Hematopoietic multipotent progenitor cell treated with erythropoietin and hydrocortisone succinate and interleukin-3 and kit ligand, for 8 days (in vitro differentiated cells): Measurements from ENCODE around the gene WDR27.

Experiments used
- DNase-seq: peaks from one replicate; pipeline ENCODE4 v3.0.0-alpha.2; 2015

The WDR27 gene

GRCh38 chr6:169590376-169590939 lies 111.4 kb downstream of the WDR27 start:
- no peak for DNase-seq

GRCh38 chr6:169589699-169590257 lies 112.1 kb downstream of the WDR27 start:
- DNase-seq, result no peak

GRCh38 chr6:169589293-169589692 lies 112.5 kb downstream of the WDR27 start:
- DNase-seq, result peak; percentile 2

- DNase-seq, result no peak
Observed at GRCh38 chr6:169587975-169588374, 113.9 kb downstream of the WDR27 start.

GRCh38 chr6:169583886-169584541 lies 117.8 kb downstream of the WDR27 start:
- no peak for DNase-seq

- DNase-seq, result no peak
Observed at GRCh38 chr6:169579407-169580111, 122.3 kb downstream of the WDR27 start.

GRCh38 chr6:169577974-169578373 lies 123.9 kb downstream of the WDR27 start:
- no peak for DNase-seq

GRCh38 chr6:169577236-169577635 lies 124.6 kb downstream of the WDR27 start:
- DNase-seq, result no peak

- DNase-seq, result no peak
Observed at GRCh38 chr6:169575821-169576220, 126.0 kb downstream of the WDR27 start.

- DNase-seq, result no peak
Observed at GRCh38 chr6:169575365-169575764, 126.5 kb downstream of the WDR27 start.

- DNase-seq, result no peak
Observed at GRCh38 chr6:169574420-169574819, 127.4 kb downstream of the WDR27 start.

GRCh38 chr6:169573883-169574282 lies 127.9 kb downstream of the WDR27 start:
- DNase-seq, result no peak

GRCh38 chr6:169571123-169571962 lies 130.5 kb downstream of the WDR27 start:
- DNase-seq, result no peak

GRCh38 chr6:169568314-169569087 lies 133.3 kb downstream of the WDR27 start:
- DNase-seq, result no peak

- no peak for DNase-seq
Observed at GRCh38 chr6:169567819-169568218, 134.0 kb downstream of the WDR27 start.

GRCh38 chr6:169566961-169567750 lies 134.7 kb downstream of the WDR27 start:
- DNase-seq, result no peak

- DNase-seq, result no peak
Observed at GRCh38 chr6:169566319-169566718, 135.5 kb downstream of the WDR27 start.

GRCh38 chr6:169564453-169565240 lies 137.2 kb downstream of the WDR27 start:
- DNase-seq, result no peak

GRCh38 chr6:169561665-169562064 lies 140.2 kb downstream of the WDR27 start:
- DNase-seq, result no peak

- no peak for DNase-seq
Observed at GRCh38 chr6:169559592-169559991, 142.2 kb downstream of the WDR27 start.
